Ovary (tissue), 3 donors: ENCODE measurements around the gene IL1RAPL2.
"Not testable (repeated sequence)": the region's sequence is repeated elsewhere in the genome, so short reads cannot be mapped to it uniquely, and the experiment has no call there.

Source experiments
- EP300 ChIP-seq: sonication (generic); formaldehyde crosslinking; IDR thresholded peaks from one replicate; pipeline ENCODE4 v1.6.1; 2017; ENCODE audit warnings: antibody characterized with exemption
- TF ChIP-seq, protein P1 (sequence below), 3 donors: fragments of 450-650 bp in 2 of 3; fragments of 200-600 bp in 1 of 3; IDR thresholded peaks; one replicate each; pipeline versions ENCODE4 v1.5.1 to v1.8.0; 2016 to 2022; ENCODE audit warnings: antibody characterized with exemption in 3 of 3, mild to moderate bottlenecking in 1 of 3
- donor health status: DM: no; HTN: no; CAD: no.

DNA sequence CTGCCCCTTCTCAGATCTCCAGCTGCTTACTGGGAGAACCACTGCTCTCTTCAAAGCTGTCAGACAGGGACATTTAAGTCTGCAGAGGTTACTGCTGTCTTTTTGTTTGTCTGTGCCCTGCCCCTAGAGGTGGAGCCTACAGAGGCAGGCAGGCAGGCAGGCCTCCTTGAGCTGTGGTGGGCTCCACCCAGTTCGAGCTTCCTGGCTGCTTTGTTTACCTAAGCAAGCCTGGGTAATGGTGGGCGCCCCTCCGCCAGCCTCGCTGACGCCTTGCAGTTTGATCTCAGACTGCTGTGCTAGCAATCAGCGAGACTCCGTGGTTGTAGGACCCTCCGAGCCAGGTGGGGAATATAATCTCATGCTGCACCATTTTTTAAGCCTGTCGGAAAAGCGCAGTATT is 343.7 kb downstream of the IL1RAPL2 start:
- TF ChIP-seq, protein P1, sequence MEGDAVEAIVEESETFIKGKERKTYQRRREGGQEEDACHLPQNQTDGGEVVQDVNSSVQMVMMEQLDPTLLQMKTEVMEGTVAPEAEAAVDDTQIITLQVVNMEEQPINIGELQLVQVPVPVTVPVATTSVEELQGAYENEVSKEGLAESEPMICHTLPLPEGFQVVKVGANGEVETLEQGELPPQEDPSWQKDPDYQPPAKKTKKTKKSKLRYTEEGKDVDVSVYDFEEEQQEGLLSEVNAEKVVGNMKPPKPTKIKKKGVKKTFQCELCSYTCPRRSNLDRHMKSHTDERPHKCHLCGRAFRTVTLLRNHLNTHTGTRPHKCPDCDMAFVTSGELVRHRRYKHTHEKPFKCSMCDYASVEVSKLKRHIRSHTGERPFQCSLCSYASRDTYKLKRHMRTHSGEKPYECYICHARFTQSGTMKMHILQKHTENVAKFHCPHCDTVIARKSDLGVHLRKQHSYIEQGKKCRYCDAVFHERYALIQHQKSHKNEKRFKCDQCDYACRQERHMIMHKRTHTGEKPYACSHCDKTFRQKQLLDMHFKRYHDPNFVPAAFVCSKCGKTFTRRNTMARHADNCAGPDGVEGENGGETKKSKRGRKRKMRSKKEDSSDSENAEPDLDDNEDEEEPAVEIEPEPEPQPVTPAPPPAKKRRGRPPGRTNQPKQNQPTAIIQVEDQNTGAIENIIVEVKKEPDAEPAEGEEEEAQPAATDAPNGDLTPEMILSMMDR (IDR thresholded peaks at IDR 0.05): not testable (repeated sequence)
- not testable (repeated sequence) for TF ChIP-seq EP300
